MM.1S (cell line): Measurements from ENCODE around the gene INS.
A peak's percentile ranks its signal among the peaks of the same experiment; 100 is the strongest.

Experiments
- DNase-seq: peaks from one replicate; pipeline ENCODE4 v3.0.0-alpha.2; 2015
- H2AFZ ChIP-seq: fragments of 300-600 bp; sonication (generic); 2 replicates; pipeline ENCODE4 v1.6.0; 2016; ENCODE audit warnings: antibody characterized with exemption, low read length
- H3F3A ChIP-seq: fragments of 300-600 bp; sonication (generic); 2 replicates; pipeline ENCODE4 v1.6.1; 2016; ENCODE audit warnings: mild to moderate bottlenecking, antibody characterized with exemption, low read length, moderate library complexity, mixed read lengths; ENCODE audit not compliant: insufficient read depth
- H3K27ac ChIP-seq: fragments of 300-600 bp; sonication (generic); 2 replicates; pipeline ENCODE4 v1.5.1; 2016; ENCODE audit warnings: mild to moderate bottlenecking, low read length
- H3K27me3 ChIP-seq: fragments of 300-600 bp; sonication (generic); replicated peaks from 2 replicates; pipeline ENCODE4 v1.6.0; 2016; ENCODE audit warnings: low read length; ENCODE audit not compliant: insufficient read depth
- H3K36me3 ChIP-seq: fragments of 300-600 bp; sonication (generic); replicated peaks from 2 replicates; pipeline ENCODE4 v1.6.1; 2016; ENCODE audit warnings: mild to moderate bottlenecking, low read length, mixed read lengths; ENCODE audit not compliant: insufficient read depth
- H3K4me1 ChIP-seq: fragments of 300-600 bp; sonication (generic); 2 replicates; pipeline ENCODE4 v1.6.1; 2016; ENCODE audit warnings: low read length, mixed read lengths
- H3K4me2 ChIP-seq: fragments of 300-600 bp; sonication (generic); 2 replicates; pipeline ENCODE4 v1.6.0; 2016; ENCODE audit warnings: low read depth, low read length
- H3K4me3 ChIP-seq: fragments of 300-600 bp; sonication (generic); 2 replicates; pipeline ENCODE4 v1.5.1; 2016; ENCODE audit warnings: low read length, mixed read lengths
- H3K79me2 ChIP-seq: fragments of 300-600 bp; sonication (generic); 2 replicates; pipeline ENCODE4 v1.6.1; 2016; ENCODE audit warnings: mixed run types, low read length, mixed read lengths
- H3K9ac ChIP-seq: fragments of 300-600 bp; sonication (generic); 2 replicates; pipeline ENCODE4 v1.6.1; 2016; ENCODE audit warnings: low read length, mixed read lengths
- H3K9me2 ChIP-seq: fragments of 300-600 bp; sonication (generic); replicated peaks from 2 replicates; pipeline ENCODE4 v1.6.1; 2016; ENCODE audit warnings: mild to moderate bottlenecking, low read length, mixed read lengths; ENCODE audit not compliant: insufficient read depth
- H3K9me3 ChIP-seq: fragments of 300-600 bp; sonication (generic); replicated peaks from 2 replicates; pipeline ENCODE4 v1.6.1; 2016; ENCODE audit warnings: mild to moderate bottlenecking, low read length, mixed read lengths; ENCODE audit not compliant: insufficient read depth
- H4K20me1 ChIP-seq: fragments of 300-600 bp; sonication (generic); 2 replicates; pipeline ENCODE4 v1.6.1; 2016; ENCODE audit warnings: mild to moderate bottlenecking, low read length, moderate library complexity, mixed read lengths; ENCODE audit not compliant: insufficient read depth
- CTCF ChIP-seq: fragments of 300-600 bp; sonication (generic); IDR thresholded peaks from 2 replicates; pipeline ENCODE4 v1.5.1; 2016; ENCODE audit warnings: antibody characterized with exemption, low read length, mixed read lengths
- EZH2 ChIP-seq: fragments of 300-600 bp; sonication (generic); optimal IDR thresholded peaks from 2 replicates; pipeline ENCODE3; 2017; ENCODE audit warnings: low read depth, mild to moderate bottlenecking, antibody characterized with exemption, low read length, mixed read lengths
- EZH2phosphoT487 ChIP-seq: fragments of 300-600 bp; sonication (generic); IDR thresholded peaks from 2 replicates; pipeline ENCODE4 v1.6.1; 2018; ENCODE audit warnings: antibody characterized with exemption, low read length

Gene INS

DNA sequence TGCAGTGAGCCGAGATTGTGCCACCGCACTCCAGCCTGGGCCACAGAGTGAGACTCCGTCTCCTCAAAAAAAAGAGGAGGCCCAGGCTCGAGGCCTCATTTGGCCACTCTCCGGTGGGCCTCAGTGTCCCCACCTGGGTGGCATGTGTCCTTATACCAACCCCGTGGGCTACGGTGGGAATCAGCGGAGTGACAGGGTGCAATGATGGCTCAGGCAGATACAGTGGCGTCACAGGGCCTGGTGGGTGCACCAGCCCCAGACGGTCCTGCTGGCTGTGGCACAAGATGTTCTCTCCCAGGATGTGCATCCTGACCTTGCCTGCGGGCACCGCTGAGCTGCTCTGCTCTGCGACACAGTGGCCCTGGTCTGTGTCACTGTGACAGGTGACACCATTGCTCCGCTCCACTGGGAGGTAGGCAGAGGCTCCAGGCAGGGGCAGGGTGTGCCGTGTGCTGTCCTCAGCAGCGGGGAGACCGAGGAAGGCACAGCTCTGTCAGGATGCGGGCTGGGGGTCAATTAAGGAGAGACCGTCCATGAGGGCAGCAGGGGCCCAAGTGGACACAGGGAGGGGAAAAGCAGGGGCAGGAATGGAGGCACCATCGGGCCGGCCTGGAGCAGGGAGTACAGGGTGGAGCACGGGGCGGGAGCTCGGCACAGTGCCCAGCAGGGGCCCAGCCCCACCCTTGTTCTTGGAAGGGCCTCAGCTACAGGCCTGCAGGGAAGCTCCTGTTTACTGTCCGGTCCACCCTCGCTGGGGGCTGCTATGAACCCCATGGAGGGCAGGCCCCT lies 32.3 kb upstream of the INS start:
- H3K9ac ChIP-seq: no peak overlapping the region
- H3K27ac ChIP-seq: no peak overlapping the region
- H3K79me2 ChIP-seq: no peaks in the 10 kb centered on the region
- no peak overlapping the region for H3K4me3 ChIP-seq
- H3K27me3 ChIP-seq: peaks cover 83% of the 10 kb centered on the region
- H3K4me1 ChIP-seq: no peaks in the 10 kb centered on the region
- no peaks in the 10 kb centered on the region for H3K9me3 ChIP-seq
- no peak for TF ChIP-seq CTCF
- TF ChIP-seq EZH2phosphoT487: no peak
- no peak for TF ChIP-seq EZH2
- H2AFZ ChIP-seq: no peak overlapping the region
- no peaks in the 10 kb centered on the region for H4K20me1 ChIP-seq
- no peak for DNase-seq
- no peak overlapping the region for H3K4me2 ChIP-seq
- H3K9me2 ChIP-seq: no peaks in the 10 kb centered on the region
- no peaks in the 10 kb centered on the region for H3K36me3 ChIP-seq
- no peaks in the 10 kb centered on the region for H3F3A ChIP-seq

DNA sequence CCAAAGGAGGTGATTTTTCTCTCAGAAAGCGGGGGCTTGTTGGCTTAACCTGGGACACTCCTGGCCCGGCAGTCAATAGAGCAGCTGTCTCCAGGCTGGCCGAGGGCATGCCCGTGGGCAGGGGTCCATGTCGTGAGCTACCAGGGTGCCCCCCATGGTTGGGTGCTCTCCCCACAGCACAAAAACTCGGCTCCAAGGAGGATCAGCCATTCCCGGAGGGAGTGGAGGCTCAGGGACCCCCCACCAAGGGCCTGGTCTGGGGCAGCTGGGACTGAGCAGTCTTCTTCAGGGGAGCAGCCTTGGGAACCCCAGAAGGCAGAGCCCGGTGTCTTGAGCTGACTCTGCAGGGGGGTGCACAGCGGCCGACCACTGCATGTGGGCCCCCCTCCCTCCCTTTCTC lies 31.4 kb upstream of the INS start:
- no peaks in the 10 kb centered on the region for H3F3A ChIP-seq
- no peaks in the 10 kb centered on the region for H3K79me2 ChIP-seq
- H3K36me3 ChIP-seq: no peaks in the 10 kb centered on the region
- TF ChIP-seq EZH2phosphoT487: no peak
- no peaks in the 10 kb centered on the region for H3K9me3 ChIP-seq
- H3K9ac ChIP-seq: no peak overlapping the region
- no peaks in the 10 kb centered on the region for H3K9me2 ChIP-seq
- H3K4me3 ChIP-seq: no peak overlapping the region
- H3K4me2 ChIP-seq: no peak overlapping the region
- H3K27ac ChIP-seq: no peak overlapping the region
- no peak overlapping the region for H2AFZ ChIP-seq
- H4K20me1 ChIP-seq: no peaks in the 10 kb centered on the region
- peaks cover 85% of the 10 kb centered on the region for H3K27me3 ChIP-seq
- no peaks in the 10 kb centered on the region for H3K4me1 ChIP-seq
- DNase-seq: no peak

GRCh38 chr11:2191883-2192282 lies 30.9 kb upstream of the INS start:
- Histone ChIP-seq H3K79me2 (no peaks in the 10 kb centered on the region), H2AFZ (no peak overlapping the region), H3K36me3 (no peaks in the 10 kb centered on the region), H3F3A (no peaks in the 10 kb centered on the region), H3K4me3 (no peak overlapping the region), H3K4me1 (no peaks in the 10 kb centered on the region), H3K4me2 (no peak overlapping the region), H3K9ac (no peak overlapping the region), H3K9me2 (no peaks in the 10 kb centered on the region), H3K27ac (no peak overlapping the region), H3K27me3 (peaks cover 85% of the 10 kb centered on the region), H4K20me1 (no peaks in the 10 kb centered on the region), H3K9me3 (no peaks in the 10 kb centered on the region)
- DNase-seq: no peak
- TF ChIP-seq EZH2phosphoT487: no peak
- TF ChIP-seq EZH2: no peak
- no peak for TF ChIP-seq CTCF

- H3K9ac ChIP-seq: no peak overlapping the region
- H2AFZ ChIP-seq: no peak overlapping the region
- H3K9me2 ChIP-seq: no peaks in the 10 kb centered on the region
- no peak for DNase-seq
- H3F3A ChIP-seq: no peaks in the 10 kb centered on the region
- H3K4me1 ChIP-seq: no peaks in the 10 kb centered on the region
- no peak overlapping the region for H3K4me2 ChIP-seq
- no peak overlapping the region for H3K27ac ChIP-seq
- peaks cover 85% of the 10 kb centered on the region for H3K27me3 ChIP-seq
- no peaks in the 10 kb centered on the region for H3K36me3 ChIP-seq
- TF ChIP-seq CTCF: no peak
- TF ChIP-seq EZH2: peak; percentile 35
- no peaks in the 10 kb centered on the region for H3K79me2 ChIP-seq
- H3K4me3 ChIP-seq: no peak overlapping the region
- no peaks in the 10 kb centered on the region for H3K9me3 ChIP-seq
- no peaks in the 10 kb centered on the region for H4K20me1 ChIP-seq
Observed at GRCh38 chr11:2190657-2191471, 29.9 kb upstream of the INS start.
